Hematopoietic multipotent progenitor cell (in vitro differentiated cells): ENCODE results near the gene ASIC3. TPM values are rescaled to one million over a fixed set of nuclear protein-coding genes. Genes with fewer than 3 reads are reported as not detected.

Experiments
- DNase-seq, 3 donors: peaks; one replicate each; pipeline ENCODE4 v3.0.0-alpha.2; 2011 to 2015; ENCODE audit warnings: low read depth in 2 of 3, low spot score in 2 of 3
- total RNA-seq: library from RNA; depleted of rRNA; stranded (reverse); fragments of >200 nt; gene quantifications from one replicate; pipeline ENCODE4 v1.2.3, GENCODE V29; 2012

The ASIC3 gene
- total RNA-seq, 1 donor, result 0.54 TPM

- peak; percentile 75 to 82 (median 76) for DNase-seq
These were observed 34.9 kb downstream of the ASIC3 start, which contains the start of gene TMUB1 for GRCh38 chr7:151083071-151083823. Gene TMUB1, minus strand, starts transcription at chr7:151083493. Its CDS starts 930 bp downstream, at chr7:151082563.

GRCh38 chr7:151083824-151084160 is 35.5 kb downstream of the ASIC3 start:
- DNase-seq, result no peak

GRCh38 chr7:151085329-151085690 is 37.0 kb downstream of the ASIC3 start:
- no peak for DNase-seq

- peak in 2 of 3 donors; percentile 35 to 40 for DNase-seq
These were observed 37.6 kb downstream of the ASIC3 start, which contains the start of gene AGAP3 for GRCh38 chr7:151085691-151086620. Gene AGAP3, plus strand, starts transcription at chr7:151086475. Its CDS starts 267 bp downstream, at chr7:151086742.

GRCh38 chr7:151086802-151087244 is 38.5 kb downstream of the ASIC3 start:
- no peak for DNase-seq

- peak in 2 of 3 donors; percentile 30 to 38 for DNase-seq
These were observed 39.1 kb downstream of the ASIC3 start for GRCh38 chr7:151087245-151088018.

- peak in 1 of 3 donors; percentile 18 for DNase-seq
These were observed 39.9 kb downstream of the ASIC3 start for GRCh38 chr7:151088019-151088855.

- peak in 2 of 3 donors; percentile 85 to 92 for DNase-seq
These were observed 40.7 kb downstream of the ASIC3 start for GRCh38 chr7:151088856-151089699.

GRCh38 chr7:151089893-151090730 is 41.8 kb downstream of the ASIC3 start:
- DNase-seq, result no peak

- no peak for DNase-seq
These were observed 42.7 kb downstream of the ASIC3 start for GRCh38 chr7:151091003-151091402.

GRCh38 chr7:151091431-151091830 is 43.1 kb downstream of the ASIC3 start:
- DNase-seq, result peak in 2 of 3 donors; percentile 23 to 48

GRCh38 chr7:151091988-151092387 is 43.7 kb downstream of the ASIC3 start:
- DNase-seq, result no peak

- DNase-seq, result no peak
These were observed 45.4 kb downstream of the ASIC3 start for GRCh38 chr7:151093748-151094147.

- no peak for DNase-seq
These were observed 46.3 kb downstream of the ASIC3 start for GRCh38 chr7:151094675-151095074.

- DNase-seq, result no peak
These were observed 46.9 kb downstream of the ASIC3 start for GRCh38 chr7:151095123-151095797.

GRCh38 chr7:151095828-151096475 is 47.6 kb downstream of the ASIC3 start:
- no peak for DNase-seq
